ENCODE results near the gene LRTM1.
A peak's percentile ranks its signal among the peaks of the same experiment; 100 is the strongest.

The LRTM1 gene

GRCh38 chr3:54939557-54940300 lies 11.9 kb upstream of the LRTM1 start:
- DNase-seq, result no peak

GRCh38 chr3:54936561-54936960 lies 8.7 kb upstream of the LRTM1 start:
- no peak for DNase-seq

GRCh38 chr3:54935869-54936268 lies 8.0 kb upstream of the LRTM1 start:
- DNase-seq, result no peak

- DNase-seq, result no peak
These were observed 4.7 kb upstream of the LRTM1 start for GRCh38 chr3:54932606-54933005.

GRCh38 chr3:54931182-54931581 lies 3.3 kb upstream of the LRTM1 start:
- no peak for DNase-seq

GRCh38 chr3:54918516-54918915 lies 9.3 kb downstream of the LRTM1 start:
- DNase-seq, result no peak

GRCh38 chr3:54917862-54918261 lies 10.0 kb downstream of the LRTM1 start:
- DNase-seq, result no peak

- no peak for DNase-seq
These were observed 10.7 kb downstream of the LRTM1 start for GRCh38 chr3:54917174-54917573.

- DNase-seq, result no peak
These were observed 11.1 kb downstream of the LRTM1 start for GRCh38 chr3:54916732-54917131.

GRCh38 chr3:54915976-54916375 lies 11.9 kb downstream of the LRTM1 start:
- no peak for DNase-seq

- no peak for DNase-seq
These were observed 12.7 kb downstream of the LRTM1 start for GRCh38 chr3:54915181-54915580.

- DNase-seq, result no peak
These were observed 13.7 kb downstream of the LRTM1 start for GRCh38 chr3:54914180-54914579.

- no peak for DNase-seq
These were observed 18.7 kb downstream of the LRTM1 start for GRCh38 chr3:54909191-54909590.

GRCh38 chr3:54906763-54907162 lies 21.1 kb downstream of the LRTM1 start:
- no peak for DNase-seq

- no peak for DNase-seq
These were observed 21.9 kb downstream of the LRTM1 start for GRCh38 chr3:54905920-54906319.

- no peak for DNase-seq
These were observed 22.5 kb downstream of the LRTM1 start for GRCh38 chr3:54905261-54905888.

- DNase-seq, result no peak
These were observed 25.8 kb downstream of the LRTM1 start for GRCh38 chr3:54901906-54902685.

GRCh38 chr3:54900838-54901591 lies 26.8 kb downstream of the LRTM1 start:
- no peak for DNase-seq

GRCh38 chr3:54899273-54899672 lies 28.6 kb downstream of the LRTM1 start:
- DNase-seq, result peak in 1 of 2 experiments; percentile 48

GRCh38 chr3:54897028-54897711 lies 30.7 kb downstream of the LRTM1 start:
- DNase-seq, result no peak

- DNase-seq, result no peak
These were observed 32.2 kb downstream of the LRTM1 start for GRCh38 chr3:54895613-54896012.

- DNase-seq, result no peak
These were observed 35.7 kb downstream of the LRTM1 start for GRCh38 chr3:54892168-54892567.

- DNase-seq, result no peak
These were observed 36.3 kb downstream of the LRTM1 start for GRCh38 chr3:54891540-54891897.
